G401 (cell line): ENCODE data around the gene SYNDIG1. TPM values are rescaled to one million over a fixed set of nuclear protein-coding genes. Genes with fewer than 3 reads are reported as not detected.

Experiments
- DNase-seq: peaks from one replicate; pipeline ENCODE4 v3.0.0-alpha.2; 2015; ENCODE audit warnings: low spot score
- in situ Hi-C: cut with HindIII; loops from 2 replicates; pipeline ENCODE4 v1.10.0; 2016; ENCODE audit warnings: low sequenced_read_pairs, mixed read lengths
- total RNA-seq: library from RNA; depleted of rRNA; stranded (reverse); fragments of >200 nt; shearing (Covaris generic); gene quantifications from 2 replicates; pipeline ENCODE4 v1.2.3, GENCODE V29; 2014

SYNDIG1 gene
- total RNA-seq, 1 experiment from 2014 or later, result not detected

- in situ Hi-C loops, result no loop called here
- DNase-seq, result no peak
Measured at GRCh38 chr20:24692446-24693200, 223.2 kb downstream of the SYNDIG1 start.

- in situ Hi-C loops, result no loop called here
- no peak for DNase-seq
Measured at GRCh38 chr20:24693466-24694156, 224.2 kb downstream of the SYNDIG1 start.

GRCh38 chr20:24694157-24694726 is 224.8 kb downstream of the SYNDIG1 start:
- in situ Hi-C loops, result no loop called here
- no peak for DNase-seq

- no peak for DNase-seq
- in situ Hi-C loops, result no loop called here
Measured at GRCh38 chr20:24694727-24695528, 225.5 kb downstream of the SYNDIG1 start.

- in situ Hi-C loops, result no loop called here
- no peak for DNase-seq
Measured at GRCh38 chr20:24695529-24696225, 226.2 kb downstream of the SYNDIG1 start.

- DNase-seq, result no peak
- in situ Hi-C loops, result no loop called here
Measured at GRCh38 chr20:24696396-24696795, 227.0 kb downstream of the SYNDIG1 start.

- no peak for DNase-seq
- in situ Hi-C loops, result no loop called here
Measured at GRCh38 chr20:24697411-24697810, 228.0 kb downstream of the SYNDIG1 start.

- DNase-seq, result no peak
- in situ Hi-C loops, result no loop called here
Measured at GRCh38 chr20:24698189-24698588, 228.8 kb downstream of the SYNDIG1 start.

- in situ Hi-C loops, result no loop called here
Measured at GRCh38 chr20:24698706-24699206, 229.3 kb downstream of the SYNDIG1 start.

GRCh38 chr20:24699321-24700165 is 230.1 kb downstream of the SYNDIG1 start:
- DNase-seq, result peak; percentile 81
- in situ Hi-C loops, result no loop called here

More at GRCh38 chr20:24698706-24699206, 229.3 kb downstream of the SYNDIG1 start:
- no peak for DNase-seq

- in situ Hi-C loops, result no loop called here
- DNase-seq, result no peak
Measured at GRCh38 chr20:24700166-24700860, 230.9 kb downstream of the SYNDIG1 start.

- in situ Hi-C loops, result no loop called here
- no peak for DNase-seq
Measured at GRCh38 chr20:24701027-24701426, 231.6 kb downstream of the SYNDIG1 start.

- DNase-seq, result no peak
- in situ Hi-C loops, result no loop called here
Measured at GRCh38 chr20:24701668-24702067, 232.2 kb downstream of the SYNDIG1 start.

GRCh38 chr20:24702501-24703283 is 233.3 kb downstream of the SYNDIG1 start:
- in situ Hi-C loops, result no loop called here
- DNase-seq, result no peak

- in situ Hi-C loops, result no loop called here
- no peak for DNase-seq
Measured at GRCh38 chr20:24703284-24703610, 233.8 kb downstream of the SYNDIG1 start.

- DNase-seq, result no peak
Measured at GRCh38 chr20:24704899-24705298, 235.5 kb downstream of the SYNDIG1 start.

GRCh38 chr20:24705486-24705885 is 236.1 kb downstream of the SYNDIG1 start:
- DNase-seq, result no peak
- in situ Hi-C loops, result no loop called here

More at GRCh38 chr20:24704899-24705298, 235.5 kb downstream of the SYNDIG1 start:
- in situ Hi-C loops, result no loop called here
